H9 (cell line): ENCODE measurements around the gene PAQR4. TPM values are rescaled to one million over a fixed set of nuclear protein-coding genes. Genes with fewer than 3 reads are reported as not detected.

ENCODE experiments used
- DNase-seq: peaks from one replicate; pipeline ENCODE4 v3.0.0-alpha.2; 2017
- H2AFZ ChIP-seq: one replicate; pipeline ENCODE4 v1.6.1; 2013; ENCODE audit warnings: mild to moderate bottlenecking, low read length, control low read depth, moderate library complexity
- H2AK5ac ChIP-seq: 2 replicates; pipeline ENCODE4 v1.6.1; 2013; ENCODE audit warnings: low read length, control low read depth, mixed read lengths; ENCODE audit not compliant: insufficient read length
- H2BK120ac ChIP-seq: one replicate; pipeline ENCODE4 v1.6.1; 2013; ENCODE audit warnings: low read depth, mild to moderate bottlenecking, low read length, control low read depth, inconsistent platforms; ENCODE audit not compliant: poor library complexity, severe bottlenecking
- H2BK12ac ChIP-seq: 2 replicates; pipeline ENCODE4 v1.6.1; 2013; ENCODE audit warnings: low read length, control low read depth, mixed read lengths, low read depth; ENCODE audit not compliant: insufficient read length
- H2BK15ac ChIP-seq: 2 replicates; pipeline ENCODE4 v1.6.1; 2013; ENCODE audit warnings: low read depth, low read length, control low read depth
- H2BK20ac ChIP-seq: one replicate; pipeline ENCODE4 v1.6.1; 2013; ENCODE audit warnings: low read depth, mild to moderate bottlenecking, low read length, control low read depth, inconsistent platforms; ENCODE audit not compliant: poor library complexity, severe bottlenecking
- H2BK5ac ChIP-seq: 2 replicates; pipeline ENCODE4 v1.6.1; 2013; ENCODE audit warnings: low read length, control low read depth, mixed read lengths; ENCODE audit not compliant: insufficient read length
- H3K14ac ChIP-seq: 2 replicates; pipeline ENCODE4 v1.6.1; 2013; ENCODE audit warnings: low read length, control low read depth; ENCODE audit not compliant: insufficient read depth
- H3K18ac ChIP-seq: 2 replicates; pipeline ENCODE4 v1.6.1; 2013; ENCODE audit warnings: low read depth, mild to moderate bottlenecking, mixed read lengths, low read length, control low read depth; ENCODE audit not compliant: insufficient read length
- H3K23ac ChIP-seq: 2 replicates; pipeline ENCODE4 v1.6.1; 2013; ENCODE audit warnings: low read length, control low read depth, mixed read lengths, low read depth; ENCODE audit not compliant: insufficient read length
- H3K23me2 ChIP-seq: 2 replicates; pipeline ENCODE4 v1.6.1; 2013; ENCODE audit warnings: low read depth, mild to moderate bottlenecking, mixed read lengths, low read length, control low read depth; ENCODE audit not compliant: insufficient read length, poor library complexity, severe bottlenecking
- H3K27ac ChIP-seq: 2 replicates; pipeline ENCODE4 v1.5.1; 2013; ENCODE audit warnings: low read length, control low read depth, mixed read lengths, low read depth; ENCODE audit not compliant: insufficient read length
- H3K27me3 ChIP-seq: 2 replicates; pipeline ENCODE4 v1.6.1; 2013; ENCODE audit warnings: low read length, control low read depth, inconsistent platforms; ENCODE audit not compliant: insufficient read depth
- H3K4ac ChIP-seq: 2 replicates; pipeline ENCODE4 v1.6.1; 2013; ENCODE audit warnings: low read depth, mild to moderate bottlenecking, control low read depth, inconsistent platforms, low read length, moderate library complexity
- H3K4me1 ChIP-seq: 2 replicates; pipeline ENCODE4 v1.6.1; 2013; ENCODE audit warnings: low read length, control low read depth, inconsistent platforms; ENCODE audit not compliant: insufficient read depth
- H3K4me2 ChIP-seq: 2 replicates; pipeline ENCODE4 v1.6.1; 2013; ENCODE audit warnings: low read length, control low read depth, mixed read lengths; ENCODE audit not compliant: insufficient read length, insufficient read depth
- H3K56ac ChIP-seq: 2 replicates; pipeline ENCODE4 v1.6.1; 2013; ENCODE audit warnings: low read depth, mild to moderate bottlenecking, mixed read lengths, low read length, control low read depth; ENCODE audit not compliant: insufficient read length
- H3K79me1 ChIP-seq: 2 replicates; pipeline ENCODE4 v1.6.1; 2013; ENCODE audit warnings: low read depth, mild to moderate bottlenecking, moderate library complexity, low read length, control low read depth, inconsistent platforms; ENCODE audit not compliant: insufficient read depth, poor library complexity, severe bottlenecking
- H3K79me2 ChIP-seq: 2 replicates; pipeline ENCODE4 v1.6.1; 2013; ENCODE audit warnings: low read length, control low read depth, inconsistent platforms; ENCODE audit not compliant: insufficient read depth
- H3K9ac ChIP-seq: 2 replicates; pipeline ENCODE4 v1.6.1; 2013; ENCODE audit warnings: low read length, control low read depth, mixed read lengths; ENCODE audit not compliant: insufficient read length; ENCODE audit errors: extremely low read depth
- H3K9me3 ChIP-seq: one replicate; pipeline ENCODE4 v1.6.1; 2013; ENCODE audit warnings: low read depth, low read length, inconsistent platforms; ENCODE audit not compliant: control insufficient read depth
- H3T11ph ChIP-seq: one replicate; pipeline ENCODE4 v1.6.1; 2013; ENCODE audit warnings: mild to moderate bottlenecking, low read length, control low read depth, inconsistent platforms
- H4K20me1 ChIP-seq: one replicate; pipeline ENCODE4 v1.6.1; 2013; ENCODE audit not compliant: control insufficient read depth, insufficient read length, insufficient read depth
- H4K5ac ChIP-seq: 2 replicates; pipeline ENCODE4 v1.6.1; 2013; ENCODE audit warnings: low read depth, mild to moderate bottlenecking, mixed read lengths, low read length, control low read depth; ENCODE audit not compliant: insufficient read length
- H4K8ac ChIP-seq: replicated peaks from 2 replicates; pipeline ENCODE4 v1.6.1; 2013; ENCODE audit warnings: low read length, control low read depth, mixed read lengths, low read depth; ENCODE audit not compliant: insufficient read length
- H4K91ac ChIP-seq: 2 replicates; pipeline ENCODE4 v1.6.1; 2013; ENCODE audit warnings: low read depth, mild to moderate bottlenecking, moderate library complexity, mixed read lengths, low read length, control low read depth; ENCODE audit not compliant: insufficient read length
- H3K27ac Mint-ChIP-seq, 3 experiments: 2 replicates in 2 of 3; 3 replicates in 1 of 3; pipeline ENCODE4 v1.8.0; 2020 to 2021; ENCODE audit warnings: mixed read lengths in 3 of 3, mild to moderate bottlenecking in 1 of 3, moderate library complexity in 1 of 3
- H3K27me3 Mint-ChIP-seq: 2 replicates; pipeline ENCODE4 v1.8.0; 2021; ENCODE audit warnings: low read depth, mild to moderate bottlenecking, moderate library complexity, mixed read lengths
- H3K36me3 Mint-ChIP-seq, 3 experiments: 2 replicates in 2 of 3; 3 replicates in 1 of 3; pipeline ENCODE4 v1.8.0; 2020 to 2021; ENCODE audit warnings: low read depth in 3 of 3, mixed read lengths in 3 of 3; ENCODE audit not compliant: insufficient read depth in 1 of 3
- H3K4me1 Mint-ChIP-seq, 2 experiments: 2 replicates each; pipeline ENCODE4 v1.8.0; 2020; ENCODE audit warnings: mixed read lengths in 2 of 2
- H3K4me3 Mint-ChIP-seq, 2 experiments: 2 replicates in 1 of 2; 3 replicates in 1 of 2; pipeline ENCODE4 v1.8.0; 2020 to 2021; ENCODE audit warnings: mild to moderate bottlenecking in 2 of 2, mixed read lengths in 2 of 2, moderate library complexity in 1 of 2
- H3K9me3 Mint-ChIP-seq, 2 experiments: 2 replicates in 1 of 2; 3 replicates in 1 of 2; pipeline ENCODE4 v1.8.0; 2020; ENCODE audit warnings: mild to moderate bottlenecking in 2 of 2, mixed read lengths in 2 of 2, moderate library complexity in 1 of 2
- CTCF ChIP-seq: fragments of 200-600 bp; sonication (generic); conservative IDR thresholded peaks from 3 replicates; pipeline ENCODE4 v1.8.0; 2021; ENCODE audit warnings: antibody characterized with exemption, mild to moderate bottlenecking
- WGBS: extraction: QIAGEN DNeasy Blood & Tissue Kit; methylation state at CpG from one replicate; pipeline ENCODE4 v1.1.7; 2013; ENCODE audit warnings: missing lambda C conversion rate, low lambda C conversion rate, mixed read lengths; ENCODE audit not compliant: insufficient read length; ENCODE audit errors: extremely low coverage; 5-methylcytosine and 5-hydroxymethylcytosine counted together
- total RNA-seq: library from RNA; stranded (reverse); gene quantifications from 2 replicates; pipeline ENCODE4 v1.2.1, GENCODE V29; 2021

PAQR4 gene
- total RNA-seq, 1 experiment from 2014 or later, result 32.1 TPM

GRCh38 chr16:2973605-2974318 is 4.6 kb downstream of the PAQR4 start:
- H3K4me1 Mint-ChIP-seq, result peaks cover 14 to 16% of the 10 kb centered on the region in 2 experiments
- Histone ChIP-seq H3K23me2 (peaks cover 5% of the 10 kb centered on the region), H4K5ac (no peak overlapping the region), H3K4me1 (no peaks in the 10 kb centered on the region), H2AK5ac (no peak overlapping the region), H2BK20ac (no peak overlapping the region), H4K8ac (no peak overlapping the region), H2BK15ac (no peak overlapping the region), H3T11ph (no peak overlapping the region), H3K9me3 (no peaks in the 10 kb centered on the region), H4K20me1 (peaks cover 3% of the 10 kb centered on the region), H3K23ac (no peak overlapping the region), H3K27ac (no peak overlapping the region), H3K4me2 (no peak overlapping the region), H2BK120ac (no peak overlapping the region), H3K9ac (no peak overlapping the region), H3K56ac (no peak overlapping the region), H2AFZ (no peak overlapping the region), H3K4ac (no peak overlapping the region), H3K79me1 (no peaks in the 10 kb centered on the region), H2BK12ac (no peak overlapping the region), H3K79me2 (no peaks in the 10 kb centered on the region), H2BK5ac (no peak overlapping the region), H3K18ac (no peak overlapping the region), H4K91ac (no peak overlapping the region), H3K27me3 (no peaks in the 10 kb centered on the region), H3K14ac (no peak overlapping the region)
- H3K4me3 Mint-ChIP-seq, result no peak overlapping the region
- H3K27ac Mint-ChIP-seq, result no peak overlapping the region
- H3K9me3 Mint-ChIP-seq, result no peaks in the 10 kb centered on the region
- DNase-seq, result no peak
- no CpG with 5 or more reads among the region's 17 CpGs for WGBS
- no peaks in the 10 kb centered on the region; the same call in none of the 2 replicates for H3K27me3 Mint-ChIP-seq
- peaks cover 9 to 45% (median 41%) of the 10 kb centered on the region in 3 experiments; a peak in 6 of 7 replicates for H3K36me3 Mint-ChIP-seq
- no peak for TF ChIP-seq CTCF
